Astrocyte of the cerebellum (primary cell): ENCODE data around the gene LGR4.
"Not testable (repeated sequence)": the region's sequence is repeated elsewhere in the genome, so short reads cannot be mapped to it uniquely, and the experiment has no call there.

Experiments used
- DNase-seq: peaks from one replicate; pipeline ENCODE4 v3.0.0-alpha.2; 2011; ENCODE audit warnings: low read depth
- H3K4me3 ChIP-seq: 2 replicates; pipeline ENCODE4 v1.5.1; 2011; ENCODE audit warnings: mild to moderate bottlenecking, low read depth, low read length, moderate library complexity
- in situ Hi-C: cut with HindIII; loops from 2 replicates; pipeline ENCODE4 v1.10.0; 2017; ENCODE audit warnings: low sequenced_read_pairs
- TF ChIP-seq, protein P1 (sequence below): IDR thresholded peaks from 2 replicates; pipeline ENCODE4 v1.5.1; 2012; ENCODE audit warnings: low read length, low read depth, moderate library complexity, mild to moderate bottlenecking; ENCODE audit errors: missing control alignments

The LGR4 gene

DNA sequence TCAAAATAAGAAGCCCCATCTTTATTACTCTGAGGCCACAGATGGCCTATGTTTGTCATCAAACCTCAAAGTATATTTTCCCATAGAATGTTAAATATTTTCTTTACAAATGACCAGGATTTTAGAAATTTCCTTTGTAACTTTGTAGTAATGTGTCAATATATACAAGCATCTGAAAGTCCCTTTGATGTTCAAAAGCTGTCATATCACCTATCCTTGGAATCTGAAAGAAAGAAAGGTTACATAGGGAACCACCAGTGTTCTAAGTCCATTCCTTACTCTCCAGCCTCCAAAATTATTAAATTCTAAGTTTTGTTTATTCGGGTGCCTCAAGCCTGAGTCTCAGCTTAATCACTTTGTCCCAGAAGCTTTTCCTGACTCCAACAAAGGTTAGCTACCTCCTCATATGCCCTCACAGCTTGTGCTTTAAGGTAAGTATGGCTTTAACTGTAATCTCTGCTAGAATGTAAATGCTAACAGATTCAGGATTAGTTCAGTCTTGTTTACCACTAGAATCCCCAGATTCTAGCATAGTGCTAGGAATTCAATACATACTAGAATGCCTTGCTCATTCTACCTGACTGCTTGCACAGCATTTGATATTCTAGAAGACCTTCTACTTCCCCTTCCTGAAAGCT, 141.8 kb downstream of the LGR4 start:
- in situ Hi-C loops = no loop called here
- H3K4me3 ChIP-seq = no peak overlapping the region
- DNase-seq = no peak
- TF ChIP-seq, protein P1, sequence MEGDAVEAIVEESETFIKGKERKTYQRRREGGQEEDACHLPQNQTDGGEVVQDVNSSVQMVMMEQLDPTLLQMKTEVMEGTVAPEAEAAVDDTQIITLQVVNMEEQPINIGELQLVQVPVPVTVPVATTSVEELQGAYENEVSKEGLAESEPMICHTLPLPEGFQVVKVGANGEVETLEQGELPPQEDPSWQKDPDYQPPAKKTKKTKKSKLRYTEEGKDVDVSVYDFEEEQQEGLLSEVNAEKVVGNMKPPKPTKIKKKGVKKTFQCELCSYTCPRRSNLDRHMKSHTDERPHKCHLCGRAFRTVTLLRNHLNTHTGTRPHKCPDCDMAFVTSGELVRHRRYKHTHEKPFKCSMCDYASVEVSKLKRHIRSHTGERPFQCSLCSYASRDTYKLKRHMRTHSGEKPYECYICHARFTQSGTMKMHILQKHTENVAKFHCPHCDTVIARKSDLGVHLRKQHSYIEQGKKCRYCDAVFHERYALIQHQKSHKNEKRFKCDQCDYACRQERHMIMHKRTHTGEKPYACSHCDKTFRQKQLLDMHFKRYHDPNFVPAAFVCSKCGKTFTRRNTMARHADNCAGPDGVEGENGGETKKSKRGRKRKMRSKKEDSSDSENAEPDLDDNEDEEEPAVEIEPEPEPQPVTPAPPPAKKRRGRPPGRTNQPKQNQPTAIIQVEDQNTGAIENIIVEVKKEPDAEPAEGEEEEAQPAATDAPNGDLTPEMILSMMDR = no peak

DNA sequence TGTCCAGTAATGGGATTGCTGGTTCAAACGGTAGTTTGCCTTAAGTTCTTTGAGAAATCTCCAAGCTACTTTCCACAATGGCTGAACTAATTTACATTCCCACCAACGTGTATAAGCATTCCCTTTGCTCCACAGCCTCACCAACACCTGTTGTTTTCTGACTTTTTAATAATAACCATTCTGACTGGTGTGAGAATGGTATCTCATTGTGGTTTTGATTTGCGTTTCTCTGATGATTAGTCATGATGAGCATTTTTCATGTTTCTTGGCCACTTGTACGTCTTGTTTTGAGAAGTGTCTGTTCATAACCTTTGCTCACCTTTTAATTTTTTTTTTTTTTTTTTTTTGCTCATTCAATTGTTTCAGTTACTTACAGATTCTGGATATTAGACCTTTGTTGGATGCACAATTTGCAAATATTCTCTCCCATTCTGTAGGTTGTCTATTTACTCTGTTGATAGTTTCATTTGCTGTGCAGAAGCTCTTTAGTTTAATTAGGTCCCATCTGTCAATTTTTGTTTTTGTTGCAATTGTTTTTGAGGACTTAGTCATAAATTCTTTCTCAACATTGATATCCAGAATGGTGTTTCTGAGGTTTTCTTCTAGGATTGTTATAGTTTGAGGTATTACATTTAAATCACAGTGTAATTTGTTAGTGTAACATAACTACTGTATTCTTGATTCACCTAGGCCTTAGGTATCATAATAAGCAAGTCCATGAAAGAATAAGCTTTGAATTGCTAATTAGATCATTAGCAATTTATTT, 142.5 kb downstream of the LGR4 start:
- in situ Hi-C loops = no loop called here

GRCh38 chr11:27328614-27329013, 144.0 kb downstream of the LGR4 start:
- no peak for DNase-seq
- H3K4me3 ChIP-seq = no peak overlapping the region
- in situ Hi-C loops = no loop called here
- TF ChIP-seq, protein P1 = no peak

More for the DNA sequence above, 142.5 kb downstream of the LGR4 start:
- TF ChIP-seq, protein P1 = no peak
- no peak for DNase-seq
- H3K4me3 ChIP-seq = no peak overlapping the region

- H3K4me3 ChIP-seq, DNase-seq, in situ Hi-C loops: not testable (repeated sequence)
Measured at GRCh38 chr11:27327064-27327463, 145.5 kb downstream of the LGR4 start.

DNA sequence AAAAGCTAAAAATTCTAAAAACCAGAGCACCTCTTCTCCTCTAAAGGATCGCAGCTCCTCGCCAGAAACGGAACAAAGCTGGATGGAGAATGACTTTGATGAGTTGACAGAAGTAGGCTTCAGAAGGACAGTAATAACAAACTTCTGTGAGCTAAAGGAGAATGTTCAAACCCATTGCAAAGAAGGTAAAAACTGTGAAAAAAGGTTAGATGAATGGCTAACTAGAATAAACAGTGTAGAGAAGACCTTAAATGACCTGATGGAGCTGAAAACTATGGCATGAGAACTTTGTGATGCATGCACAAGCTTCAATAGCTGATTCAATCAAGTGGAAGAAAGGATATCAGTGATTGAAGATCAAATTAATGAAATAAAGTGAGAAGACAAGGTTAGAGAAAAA, 150.4 kb downstream of the LGR4 start:
- in situ Hi-C loops, DNase-seq, H3K4me3 ChIP-seq: not testable (repeated sequence)

- DNase-seq, in situ Hi-C loops, H3K4me3 ChIP-seq: not testable (repeated sequence)
Measured at GRCh38 chr11:27321340-27321739, 151.2 kb downstream of the LGR4 start.

DNA sequence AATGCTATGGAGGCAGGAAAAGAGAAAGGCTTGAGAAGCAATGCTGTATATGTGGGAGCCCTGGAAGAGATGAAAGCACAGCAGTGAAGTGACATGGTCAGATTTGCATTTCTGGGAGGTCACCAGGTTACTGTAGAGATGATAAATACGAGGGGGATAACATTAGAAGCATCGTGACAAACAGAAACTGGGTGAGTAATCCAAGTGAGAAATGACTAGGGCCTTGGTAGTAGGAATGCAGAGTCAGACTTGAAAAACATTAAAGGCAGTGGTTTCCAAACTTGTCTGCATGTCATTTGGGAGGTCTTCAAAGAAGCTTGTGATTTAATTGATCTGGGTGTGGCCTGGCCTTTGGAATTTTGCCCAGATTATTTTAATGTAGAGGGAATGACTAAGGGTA, 153.5 kb downstream of the LGR4 start:
- in situ Hi-C loops = no loop called here
- TF ChIP-seq, protein P1 = no peak
- H3K4me3 ChIP-seq = no peak overlapping the region
- DNase-seq = no peak

- TF ChIP-seq, protein P1 = no peak
- in situ Hi-C loops = no loop called here
Measured at GRCh38 chr11:27317751-27318150, 154.8 kb downstream of the LGR4 start.

More at GRCh38 chr11:27317751-27318150, 154.8 kb downstream of the LGR4 start:
- no peak for DNase-seq
- H3K4me3 ChIP-seq = no peak overlapping the region
